Thymus (tissue), 11 donors: ENCODE data around the gene AGTR1. TPM values are rescaled to one million over a fixed set of nuclear protein-coding genes. Genes with fewer than 3 reads are reported as not detected.
"Not testable (repeated sequence)": the region's sequence is repeated elsewhere in the genome, so short reads cannot be mapped to it uniquely, and the experiment has no call there.

ENCODE experiments used
- DNase-seq, 9 donors: peaks; one replicate each; pipeline ENCODE4 v3.0.0-alpha.2; 2013; ENCODE audit warnings: low spot score in 9 of 9, low read depth in 6 of 9, missing footprints in 1 of 9
- H3K27ac ChIP-seq, 2 donors: one replicate each; pipeline ENCODE4 v1.5.1; 2013; ENCODE audit warnings: control low read depth in 1 of 2, low read depth in 1 of 2, low read length in 1 of 2, mild to moderate bottlenecking in 1 of 2, moderate library complexity in 1 of 2
- H3K27me3 ChIP-seq, 2 donors: one replicate each; pipeline ENCODE4 v1.5.1; 2013; ENCODE audit warnings: low read length in 1 of 2; ENCODE audit not compliant: control insufficient read depth in 2 of 2, insufficient read depth in 1 of 2
- H3K36me3 ChIP-seq, 2 donors: one replicate each; pipeline ENCODE4 v1.5.1; 2013; ENCODE audit warnings: low read length in 1 of 2, mild to moderate bottlenecking in 1 of 2, moderate library complexity in 1 of 2; ENCODE audit not compliant: control insufficient read depth in 2 of 2, insufficient read depth in 2 of 2
- H3K4me1 ChIP-seq, 2 donors: one replicate each; pipeline ENCODE4 v1.5.1; 2013; ENCODE audit warnings: low read length in 2 of 2; ENCODE audit not compliant: control insufficient read depth in 2 of 2, insufficient read depth in 2 of 2
- H3K4me3 ChIP-seq, 2 donors: one replicate each; pipeline ENCODE4 v1.5.1; 2013; ENCODE audit warnings: low read length in 2 of 2, control low read depth in 1 of 2, mild to moderate bottlenecking in 1 of 2
- H3K9me3 ChIP-seq, 2 donors: one replicate each; pipeline ENCODE4 v1.5.1; 2013; ENCODE audit warnings: low read length in 1 of 2, mild to moderate bottlenecking in 1 of 2; ENCODE audit not compliant: control insufficient read depth in 2 of 2, insufficient read depth in 1 of 2
- WGBS: extraction: QIAGEN DNeasy Blood & Tissue Kit; methylation state at CpG from one replicate; pipeline ENCODE4 v1.1.7; 2013; 5-methylcytosine and 5-hydroxymethylcytosine counted together
- polyA plus RNA-seq: library from polyadenylated mRNA; stranded (reverse); fragments of 200-250 nt; gene quantifications from one replicate; pipeline ENCODE4 v1.2.3, GENCODE V29; 2013
- total RNA-seq: library from RNA; stranded (reverse); fragments of 120-200 nt; gene quantifications from one replicate; pipeline ENCODE4 v1.2.4, GENCODE V29; 2013
- donor health status: healthy.

AGTR1 gene
- total and polyA plus RNA-seq, 2 donors: 0.61 to 2.1 TPM

- no peaks in the 10 kb centered on the region for H3K36me3 ChIP-seq
- no peak for DNase-seq
- H3K27me3 ChIP-seq: no peaks in the 10 kb centered on the region
- H3K27ac ChIP-seq: no peak overlapping the region
- H3K9me3 ChIP-seq: no peaks in the 10 kb centered on the region
- H3K4me3 ChIP-seq: no peak overlapping the region
- 93% methylated on average over 1 of the region's 1 CpG for WGBS
- no peaks in the 10 kb centered on the region for H3K4me1 ChIP-seq
These were observed 66.6 kb downstream of the AGTR1 start for GRCh38 chr3:148763986-148764935.

GRCh38 chr3:148772361-148772760, 74.7 kb downstream of the AGTR1 start:
- Histone ChIP-seq H3K4me1 (no peaks in the 10 kb centered on the region), H3K9me3 (no peaks in the 10 kb centered on the region), H3K27me3 (no peaks in the 10 kb centered on the region), H3K4me3 (no peak overlapping the region), H3K36me3 (no peaks in the 10 kb centered on the region), H3K27ac (no peak overlapping the region)
- 45% methylated on average over 2 of the region's 2 CpGs for WGBS
- DNase-seq: no peak

DNA sequence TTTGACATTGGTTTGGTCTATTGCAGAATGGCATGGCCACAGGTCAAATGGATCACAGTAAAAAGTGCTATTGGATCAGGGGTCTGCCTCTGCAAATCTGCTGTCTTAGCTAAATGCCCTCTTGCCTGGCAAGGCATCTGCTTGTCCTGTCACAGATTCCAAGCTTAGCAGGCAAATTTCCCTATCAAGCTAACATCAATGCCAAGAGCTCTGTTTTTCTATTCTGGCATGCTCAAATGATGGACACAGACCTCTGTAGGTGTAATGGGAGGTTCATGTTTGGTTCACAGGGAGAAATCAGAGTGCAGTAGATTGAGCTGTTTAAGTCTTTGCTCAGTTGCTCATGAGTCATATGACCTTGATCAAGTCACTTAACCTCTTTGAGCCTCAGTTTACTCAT, 75.1 kb downstream of the AGTR1 start:
- no peak overlapping the region for H3K4me3 ChIP-seq
- H3K27ac ChIP-seq: no peak overlapping the region
- no peaks in the 10 kb centered on the region for H3K4me1 ChIP-seq
- DNase-seq: no peak
- H3K36me3 ChIP-seq: no peaks in the 10 kb centered on the region
- H3K9me3 ChIP-seq: no peaks in the 10 kb centered on the region
- no peaks in the 10 kb centered on the region for H3K27me3 ChIP-seq

DNA sequence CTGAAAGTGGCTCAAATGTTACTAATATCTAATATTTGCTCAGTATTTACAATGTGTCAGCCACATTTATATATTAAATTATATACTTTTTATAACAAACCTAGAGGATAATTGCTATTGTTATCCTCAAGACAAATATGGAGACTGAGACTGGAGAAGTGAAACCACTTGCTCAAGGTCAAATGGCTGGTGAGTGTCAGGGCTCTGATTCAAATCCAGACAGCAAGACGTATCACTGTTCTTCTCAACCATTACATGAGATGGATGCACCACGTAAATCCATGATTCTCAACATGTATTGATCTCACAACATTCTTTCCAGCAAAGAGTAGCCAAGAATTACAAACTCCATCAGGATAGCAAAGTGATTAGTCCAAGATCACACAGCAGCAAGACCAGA, 76.1 kb downstream of the AGTR1 start:
- 87% methylated on average over 2 of the region's 2 CpGs for WGBS
- Histone ChIP-seq H3K36me3 (no peaks in the 10 kb centered on the region), H3K27ac (no peak overlapping the region), H3K27me3 (no peaks in the 10 kb centered on the region), H3K4me3 (no peak overlapping the region), H3K9me3 (no peaks in the 10 kb centered on the region), H3K4me1 (no peaks in the 10 kb centered on the region)
- DNase-seq: no peak

GRCh38 chr3:148778926-148779325, 81.2 kb downstream of the AGTR1 start:
- no peaks in the 10 kb centered on the region for H3K9me3 ChIP-seq
- no peak overlapping the region for H3K4me3 ChIP-seq
- no peaks in the 10 kb centered on the region for H3K4me1 ChIP-seq
- DNase-seq: no peak
- no peak overlapping the region for H3K27ac ChIP-seq
- H3K36me3 ChIP-seq: no peaks in the 10 kb centered on the region
- no peaks in the 10 kb centered on the region for H3K27me3 ChIP-seq
- WGBS: 95% methylated on average over 3 of the region's 3 CpGs

DNA sequence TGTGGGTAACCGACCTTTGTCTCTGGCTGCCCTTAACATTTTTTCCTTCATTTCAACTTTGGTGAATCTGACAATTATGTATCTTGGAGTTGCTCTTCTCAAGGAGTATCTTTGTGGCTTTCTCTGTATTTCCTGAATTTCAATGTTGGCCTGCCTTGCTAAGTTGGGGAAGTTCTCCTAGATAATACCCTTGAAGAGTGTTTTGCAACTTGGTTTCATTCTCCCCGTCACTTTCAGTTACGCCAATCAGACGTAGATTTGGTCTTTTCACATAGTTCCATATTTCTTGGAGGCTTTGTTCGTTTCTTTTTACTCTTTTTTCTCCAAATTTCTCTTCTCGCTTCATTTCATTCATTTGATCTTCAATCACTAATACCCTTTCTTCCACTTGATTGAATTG, 87.3 kb downstream of the AGTR1 start:
- H3K9me3 ChIP-seq, H3K36me3 ChIP-seq, H3K27ac ChIP-seq, H3K27me3 ChIP-seq, H3K4me3 ChIP-seq, H3K4me1 ChIP-seq, DNase-seq: not testable (repeated sequence)
- WGBS: 85% methylated on average over 6 of the region's 6 CpGs

- not testable (repeated sequence) for H3K4me1 ChIP-seq, H3K27me3 ChIP-seq, H3K9me3 ChIP-seq, DNase-seq, H3K36me3 ChIP-seq, H3K27ac ChIP-seq, H3K4me3 ChIP-seq
- 96% methylated on average over 9 of the region's 9 CpGs for WGBS
These were observed 88.5 kb downstream of the AGTR1 start for GRCh38 chr3:148786159-148786558.

GRCh38 chr3:148789146-148789545, 91.4 kb downstream of the AGTR1 start:
- H3K9me3 ChIP-seq: no peaks in the 10 kb centered on the region
- H3K4me1 ChIP-seq: no peaks in the 10 kb centered on the region
- no peak for DNase-seq
- WGBS: 73% methylated on average over 6 of the region's 6 CpGs
- no peaks in the 10 kb centered on the region for H3K27me3 ChIP-seq
- H3K4me3 ChIP-seq: no peak overlapping the region
- no peak overlapping the region for H3K27ac ChIP-seq
- no peaks in the 10 kb centered on the region for H3K36me3 ChIP-seq

DNA sequence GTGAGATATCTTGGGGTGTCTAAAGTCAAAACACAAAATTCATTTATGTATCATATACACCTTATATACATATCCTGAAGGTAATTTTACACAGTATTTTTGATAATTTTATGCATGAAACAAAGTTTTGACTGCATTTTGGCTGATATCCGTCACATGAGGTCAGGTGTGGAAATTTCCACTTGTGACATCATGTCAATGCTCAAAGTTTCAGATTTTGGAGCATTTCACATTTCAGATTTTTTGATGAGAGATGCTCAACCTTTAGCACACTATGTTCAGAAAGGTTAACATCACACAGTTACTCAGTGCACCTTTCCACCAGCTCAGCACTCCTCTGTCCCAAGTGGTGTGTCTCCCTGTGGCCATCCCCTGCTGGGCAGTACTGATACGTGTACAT, 92.2 kb downstream of the AGTR1 start:
- WGBS: 88% methylated on average over 2 of the region's 2 CpGs
- no peak overlapping the region for H3K27ac ChIP-seq
- H3K36me3 ChIP-seq: no peaks in the 10 kb centered on the region

More for the DNA sequence above, 92.2 kb downstream of the AGTR1 start:
- DNase-seq: no peak
- Histone ChIP-seq H3K27me3 (no peaks in the 10 kb centered on the region), H3K9me3 (no peaks in the 10 kb centered on the region), H3K4me3 (no peak overlapping the region), H3K4me1 (no peaks in the 10 kb centered on the region)
